NCI-H2196 (cell line): Measurements from ENCODE around the gene MLST8.

Experiments used
- DNase-seq: peaks from one replicate; lab custom pipeline; 2025; ENCODE audit not compliant: unreplicated experiment; lab: John Stamatoyannopoulos, UW

The MLST8 gene

DNA sequence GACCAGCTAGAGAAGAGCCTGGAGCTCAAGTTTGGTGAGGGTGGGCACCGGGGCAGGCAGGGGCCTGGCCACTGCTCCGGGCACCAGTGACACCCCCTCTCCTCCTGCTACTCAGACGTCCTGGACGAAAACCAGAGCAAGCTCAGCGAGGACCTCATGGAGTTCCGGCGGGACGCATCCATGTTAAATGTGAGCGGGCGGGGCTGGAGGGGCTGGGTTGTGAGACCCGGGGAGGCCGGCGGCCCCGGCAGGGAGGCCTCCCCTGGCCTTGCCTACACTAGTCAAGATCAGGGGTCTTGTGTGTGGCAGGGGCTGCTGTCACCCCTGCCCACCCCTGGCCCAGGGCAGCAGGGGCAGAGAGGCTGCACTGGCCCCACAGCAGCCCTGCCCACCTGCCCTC is 31.9 kb upstream of the MLST8 start:
- DNase-seq = no peak

DNA sequence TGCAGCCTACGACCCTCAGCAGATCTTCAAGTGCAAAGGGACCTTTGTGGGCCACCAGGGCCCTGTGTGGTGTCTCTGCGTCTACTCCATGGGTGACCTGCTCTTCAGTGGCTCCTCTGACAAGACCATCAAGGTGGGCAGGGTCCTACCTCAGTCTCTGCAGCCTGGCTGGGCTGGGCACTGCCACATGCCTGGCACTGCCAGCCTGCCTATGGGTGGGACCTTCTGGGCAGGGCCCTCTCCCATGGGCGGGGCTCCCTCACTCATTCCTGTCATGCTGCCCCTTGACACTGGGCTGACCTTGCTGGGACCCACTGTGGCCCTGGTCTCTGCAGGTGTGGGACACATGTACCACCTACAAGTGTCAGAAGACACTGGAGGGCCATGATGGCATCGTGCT is 31.3 kb upstream of the MLST8 start:
- DNase-seq = no peak

DNA sequence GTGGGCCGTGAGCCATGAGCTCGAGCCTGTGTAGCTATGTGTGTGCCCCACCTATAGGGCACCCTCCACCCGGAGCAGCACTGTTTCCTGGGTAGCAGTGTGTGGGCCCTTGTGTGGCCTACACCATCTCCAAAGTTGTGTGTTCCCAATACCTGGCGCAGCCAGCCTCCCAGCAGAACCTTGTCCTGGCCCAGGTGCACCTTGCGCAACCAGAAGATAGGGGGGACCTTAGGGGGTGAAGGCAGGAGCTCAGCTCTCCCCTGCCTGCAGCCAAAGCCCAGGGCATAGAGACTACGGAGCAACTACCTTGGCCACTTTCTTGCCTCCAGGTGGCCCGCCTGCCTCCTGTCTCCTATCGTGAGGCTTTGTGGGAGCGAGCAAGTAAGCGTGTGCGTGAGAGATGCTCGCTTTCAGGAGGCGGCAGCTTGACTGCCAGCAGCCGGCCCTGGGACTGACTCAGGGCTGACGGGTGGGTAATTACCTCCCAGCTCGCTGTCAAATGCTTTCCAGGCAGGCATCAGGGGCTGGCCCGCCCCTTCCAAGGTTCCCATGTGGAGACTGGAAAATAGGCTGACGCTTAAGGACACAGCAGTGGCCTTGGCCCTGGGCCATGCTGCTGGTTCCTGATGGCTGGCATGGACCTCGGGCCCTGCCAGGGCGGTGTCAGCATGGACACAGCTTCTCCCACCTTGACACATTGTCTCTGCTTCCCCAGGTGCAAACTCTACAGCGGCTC is 30.7 kb upstream of the MLST8 start:
- no peak for DNase-seq

DNA sequence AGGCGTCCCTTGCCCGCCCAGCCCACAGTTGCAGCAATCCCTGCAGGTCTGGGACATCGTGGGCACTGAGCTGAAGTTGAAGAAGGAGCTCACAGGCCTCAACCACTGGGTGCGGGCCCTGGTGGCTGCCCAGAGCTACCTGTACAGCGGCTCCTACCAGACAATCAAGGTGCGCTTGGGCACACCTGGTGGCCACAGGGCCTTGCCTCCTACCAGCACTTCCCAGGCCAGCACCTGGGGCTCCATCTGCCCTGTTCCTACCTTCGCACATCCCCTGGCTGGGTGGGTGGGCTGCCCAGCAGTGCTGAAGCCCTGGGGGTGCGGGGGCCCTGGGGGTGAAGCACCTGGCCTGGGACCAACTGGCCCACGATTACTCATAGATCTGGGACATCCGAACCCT is 29.8 kb upstream of the MLST8 start:
- no peak for DNase-seq

DNA sequence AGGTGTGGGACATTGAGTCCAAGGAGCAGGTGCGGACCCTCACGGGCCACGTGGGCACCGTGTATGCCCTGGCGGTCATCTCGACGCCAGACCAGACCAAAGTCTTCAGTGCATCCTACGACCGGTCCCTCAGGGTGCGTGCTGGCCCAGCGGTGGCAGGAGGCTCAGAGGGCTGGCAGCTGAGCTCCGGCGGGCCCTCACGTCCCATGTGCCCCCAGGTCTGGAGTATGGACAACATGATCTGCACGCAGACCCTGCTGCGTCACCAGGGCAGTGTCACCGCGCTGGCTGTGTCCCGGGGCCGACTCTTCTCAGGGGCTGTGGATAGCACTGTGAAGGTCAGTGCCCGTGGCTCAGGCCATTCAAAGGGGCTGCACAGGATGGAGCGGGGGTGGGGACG is 29.2 kb upstream of the MLST8 start:
- no peak for DNase-seq

DNA sequence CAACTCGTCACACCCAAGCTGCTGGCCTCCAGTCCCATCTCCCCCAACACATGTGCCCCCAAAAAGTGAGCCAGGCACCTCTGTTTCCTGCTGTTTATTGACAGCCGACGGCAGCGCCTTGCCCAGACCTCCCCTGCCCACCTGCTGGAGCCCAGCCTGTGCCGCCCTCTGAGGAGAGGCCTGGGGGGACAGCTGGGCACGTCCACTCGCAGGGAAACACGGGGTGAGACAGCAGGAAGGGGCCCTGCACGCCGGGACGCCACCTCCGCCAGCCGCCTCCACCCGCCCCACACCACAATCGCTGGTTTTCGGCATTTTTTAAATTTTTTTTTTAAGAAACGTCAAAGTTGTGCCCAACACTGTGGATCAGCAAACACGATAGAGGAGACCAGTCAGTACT is 28.2 kb upstream of the MLST8 start:
- DNase-seq = no peak

DNA sequence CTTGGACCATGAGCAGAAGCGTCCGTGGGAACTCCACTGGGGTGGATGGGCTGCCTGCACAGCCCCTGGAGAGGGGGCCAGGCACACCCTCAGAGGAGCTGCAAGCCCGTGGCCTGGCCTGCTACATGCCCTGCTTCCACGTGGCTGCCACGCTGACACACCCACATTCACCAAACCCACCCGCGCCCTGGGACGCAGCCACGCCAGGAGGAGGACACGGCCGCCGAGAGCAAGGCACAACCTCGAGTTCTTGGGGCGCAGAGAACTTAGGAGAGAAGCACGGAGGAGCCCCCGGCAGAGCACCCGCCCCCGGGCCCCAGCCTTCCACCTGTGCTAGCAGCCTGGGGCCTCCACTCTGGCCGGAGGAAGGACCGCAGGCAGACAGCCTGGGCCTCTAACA is 27.7 kb upstream of the MLST8 start:
- no peak for DNase-seq

DNA sequence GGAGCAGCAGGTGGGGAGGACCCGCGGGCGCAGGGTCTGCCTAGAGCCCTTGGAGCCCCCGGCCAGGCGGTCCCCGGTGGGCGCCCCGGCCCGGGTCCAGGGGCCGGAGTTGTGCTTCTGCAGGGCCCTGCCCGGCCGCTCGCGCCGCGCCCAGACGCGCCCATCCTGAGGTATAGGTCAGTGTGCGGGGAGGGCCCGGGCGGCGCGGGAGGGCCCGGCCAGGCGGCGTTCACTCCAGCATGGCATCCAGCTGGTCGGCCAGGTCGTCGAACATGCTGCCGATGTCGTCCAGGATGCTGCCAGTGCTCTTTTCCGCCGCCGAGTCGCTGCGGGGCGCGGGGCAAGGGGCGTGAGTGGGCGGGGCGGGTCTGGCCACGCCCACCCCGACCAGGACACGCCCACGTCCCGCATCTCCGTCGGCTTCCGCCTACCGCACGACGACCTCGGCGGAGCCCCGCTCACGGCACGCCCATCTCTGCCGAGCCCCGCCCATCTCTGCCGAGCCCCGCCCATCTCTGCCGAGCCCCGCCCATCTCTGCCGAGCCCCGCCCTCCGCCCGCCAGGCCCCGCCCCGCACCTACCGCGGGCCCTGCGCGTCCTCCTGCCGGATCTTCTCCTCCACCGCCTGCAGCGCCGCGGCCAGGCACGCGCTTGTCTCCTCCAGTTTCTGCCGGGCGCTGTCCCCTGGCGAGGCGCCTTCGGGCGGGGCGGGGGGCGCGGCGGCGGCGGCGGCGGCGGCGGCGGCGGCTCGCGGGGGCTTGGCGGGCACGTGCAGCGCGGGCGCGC is 26.7 kb upstream of the MLST8 start:
- DNase-seq = no peak

DNA sequence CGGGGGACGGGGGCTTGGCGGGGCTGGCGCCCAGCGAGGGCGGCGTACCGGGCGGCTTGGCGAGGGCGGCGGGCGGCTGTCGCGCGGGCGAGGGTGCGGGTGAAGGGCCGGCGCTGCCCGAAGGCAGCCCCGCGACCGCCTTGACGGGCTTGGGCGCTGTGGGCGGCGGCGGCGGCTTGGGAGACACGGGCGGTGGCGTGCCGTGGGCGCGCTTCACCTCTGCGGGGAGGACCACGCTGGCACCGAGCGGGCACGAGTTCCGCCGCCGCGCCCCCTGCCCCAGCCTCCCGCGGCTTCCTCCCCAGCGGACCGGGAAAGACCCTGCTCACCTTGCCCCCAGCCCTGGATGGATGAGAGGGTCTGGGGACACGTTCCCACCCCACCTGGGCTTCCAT is 26.1 kb upstream of the MLST8 start:
- DNase-seq = no peak

DNA sequence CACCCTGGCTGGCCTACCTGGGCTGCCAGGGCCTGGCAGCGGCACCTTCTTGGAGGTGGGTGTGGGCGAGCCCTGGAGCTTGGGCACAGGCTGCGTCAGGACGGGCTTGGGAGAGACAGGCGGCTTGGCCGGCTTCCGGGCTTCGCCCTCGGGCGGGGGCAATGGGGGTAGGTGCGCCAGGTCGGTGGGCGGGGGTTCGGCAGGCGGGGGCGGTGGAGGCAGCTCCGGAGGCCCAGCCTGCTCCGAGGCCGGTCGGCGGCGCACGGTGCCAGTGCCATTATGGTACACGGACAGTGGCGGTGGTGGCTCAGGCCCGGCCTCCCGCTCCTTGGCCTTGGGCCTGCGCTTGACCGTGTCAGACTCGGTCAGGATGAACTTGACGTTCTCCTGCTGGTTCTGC is 25.7 kb upstream of the MLST8 start:
- DNase-seq = no peak

DNA sequence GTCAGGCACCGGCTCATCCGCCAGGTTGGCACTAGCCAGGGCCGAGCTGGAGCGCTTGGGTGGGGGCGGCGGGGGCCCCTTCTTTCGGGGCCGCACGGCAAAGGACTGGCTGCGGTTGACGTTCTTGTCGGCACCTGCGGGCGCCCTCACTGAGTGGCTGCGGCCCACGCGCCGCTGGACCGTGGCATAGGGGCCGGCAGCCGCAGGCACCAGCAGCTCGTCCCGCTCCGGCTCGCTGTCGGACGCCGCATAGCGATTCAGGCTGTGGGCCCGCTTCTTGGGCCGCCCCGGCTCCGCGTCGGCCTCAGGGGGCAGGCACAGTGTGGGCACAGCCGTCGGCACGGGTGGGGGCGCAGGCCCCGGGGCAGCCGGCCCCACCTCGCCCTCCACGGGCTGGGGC is 24.8 kb upstream of the MLST8 start:
- no peak for DNase-seq

DNA sequence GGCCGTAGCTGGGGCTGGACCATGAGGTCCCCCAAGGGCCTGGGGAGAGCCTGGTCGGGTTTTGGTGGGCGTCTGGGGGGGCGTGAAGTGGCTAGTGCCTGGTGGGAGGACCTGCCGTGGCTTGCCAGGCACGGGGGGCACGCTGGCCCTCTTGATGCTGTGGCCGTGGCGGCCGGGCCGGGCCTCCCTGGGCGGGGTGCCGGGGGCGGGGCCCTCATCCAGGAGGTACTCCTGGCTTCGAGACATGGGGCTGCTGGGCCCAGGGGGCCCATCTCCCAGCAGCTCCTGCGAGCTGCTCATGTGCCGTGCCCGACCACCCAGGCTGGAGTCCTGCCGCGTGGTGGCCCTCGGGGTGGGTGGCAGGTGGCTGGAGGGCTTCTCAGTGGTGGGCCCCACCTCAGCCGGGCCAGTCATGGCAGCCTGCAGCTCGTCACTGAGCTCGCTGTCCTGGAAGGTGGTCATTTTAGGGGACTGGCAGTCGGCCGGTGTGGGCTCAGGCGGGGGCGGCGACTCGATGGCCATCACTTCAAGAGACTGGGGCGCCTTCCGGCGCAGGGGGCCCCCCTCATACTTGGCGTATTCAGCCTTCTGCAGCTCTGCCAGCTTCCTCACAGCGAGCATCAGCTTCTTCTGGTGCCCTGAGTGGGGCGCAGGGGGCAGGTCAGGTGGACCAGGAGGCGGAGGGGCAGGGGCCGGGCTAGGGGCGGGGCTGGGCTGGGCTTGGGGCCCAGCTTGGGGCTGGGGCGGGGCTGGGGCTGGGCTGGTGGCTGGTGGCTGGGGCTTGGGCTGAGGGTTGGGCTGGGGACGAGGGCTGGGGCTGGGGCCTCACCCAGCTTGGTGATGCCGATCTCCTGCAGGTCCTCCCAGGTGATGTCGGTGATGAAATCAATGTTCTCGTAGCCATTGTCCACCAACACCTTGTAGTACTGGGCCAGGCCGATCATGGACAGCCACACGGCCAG is 24.0 kb upstream of the MLST8 start:
- no peak for DNase-seq

DNA sequence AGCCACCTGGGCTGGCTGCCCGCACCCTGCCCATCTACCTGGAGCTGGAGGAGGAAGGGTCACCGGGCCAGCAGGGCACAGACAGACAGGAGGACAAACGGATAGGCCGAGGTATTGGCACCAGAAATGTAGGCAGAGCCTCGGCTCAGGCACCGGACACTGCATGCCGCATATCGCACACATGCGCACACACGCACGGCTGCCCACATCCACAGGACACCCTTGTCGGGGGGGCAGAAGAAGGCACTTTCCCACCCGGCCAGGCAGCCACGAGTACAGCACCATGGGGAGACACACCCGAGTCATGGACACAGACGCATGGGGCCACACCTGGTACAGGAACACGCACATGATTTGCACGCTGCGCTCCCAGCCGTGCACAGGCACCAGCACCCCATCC is 23.3 kb upstream of the MLST8 start:
- no peak for DNase-seq

DNA sequence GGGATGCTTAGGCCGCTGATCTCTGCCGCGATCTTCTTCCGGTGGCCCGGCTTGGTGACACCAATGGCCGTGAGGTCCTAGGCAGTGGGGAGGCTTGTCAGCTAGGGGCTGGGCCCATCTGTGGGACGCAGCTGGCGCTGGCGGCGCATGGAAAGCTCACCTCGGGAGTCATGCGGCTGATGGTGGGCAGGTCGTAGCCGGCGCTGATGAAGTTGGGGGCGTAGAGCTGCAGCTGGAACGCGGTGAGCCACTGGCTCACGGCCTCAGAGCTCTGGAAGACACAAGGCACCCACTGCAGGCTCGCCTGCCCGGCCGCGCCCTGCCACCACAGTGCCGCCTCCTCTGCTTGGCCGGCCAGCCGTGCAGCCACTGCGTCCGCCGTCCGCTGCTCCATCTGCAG is 21.6 kb upstream of the MLST8 start:
- no peak for DNase-seq

DNA sequence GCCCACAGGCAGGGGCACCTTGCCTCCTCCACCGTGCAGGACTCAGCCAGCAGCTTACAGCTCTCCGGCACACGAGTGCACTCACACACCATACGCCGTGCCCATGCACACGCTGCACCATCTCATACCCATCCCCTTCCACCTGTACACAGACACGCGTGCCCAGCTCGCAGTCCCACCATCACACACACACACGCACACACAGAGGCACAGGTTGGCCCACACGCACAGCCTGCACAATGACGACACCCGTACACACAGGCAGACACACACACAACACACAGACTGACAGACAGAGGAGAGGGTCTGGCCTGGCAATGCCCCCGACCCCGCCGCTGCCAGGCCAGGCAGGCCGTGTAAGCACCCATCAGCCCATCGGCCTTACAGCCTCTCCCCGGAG is 20.9 kb upstream of the MLST8 start:
- DNase-seq = no peak

DNA sequence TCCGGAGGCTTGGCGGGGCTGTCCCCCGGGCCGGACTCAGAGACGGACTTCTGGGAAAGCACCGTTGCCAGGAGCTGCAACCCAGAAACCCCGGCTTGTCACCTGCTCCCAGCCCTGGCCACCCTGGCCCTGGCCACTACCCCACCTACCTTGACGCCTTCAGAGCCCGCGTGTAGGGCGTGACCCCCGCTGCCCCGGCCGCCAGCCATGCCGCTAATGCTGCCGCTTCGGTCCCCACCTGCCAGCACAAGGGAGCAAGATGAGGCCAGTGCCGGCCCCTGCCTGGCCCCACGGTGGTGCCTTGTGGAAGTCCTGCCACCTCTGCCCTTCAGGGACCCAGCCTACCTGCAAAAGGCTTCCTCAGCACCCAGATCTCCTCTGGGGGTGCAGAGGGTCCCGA is 20.3 kb upstream of the MLST8 start:
- no peak for DNase-seq

DNA sequence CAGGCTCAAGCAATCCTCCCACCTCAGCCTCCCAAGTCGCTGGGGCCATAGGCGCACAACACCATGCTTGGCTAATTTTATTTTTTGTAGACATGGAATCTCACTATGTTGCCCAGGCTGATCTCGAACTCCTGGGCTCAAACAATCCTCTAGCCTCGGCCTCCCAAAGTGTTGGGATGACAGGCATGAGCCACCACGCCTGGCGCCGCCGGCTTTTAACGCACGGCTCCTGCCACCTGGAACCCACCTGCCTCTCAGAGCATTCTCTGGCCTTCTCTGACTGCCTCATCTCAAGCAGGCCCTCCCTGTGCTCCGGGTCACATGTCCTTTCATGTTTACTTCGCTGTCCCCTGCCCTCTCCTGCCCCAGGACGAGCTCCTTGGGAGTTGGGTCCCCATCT is 19.2 kb upstream of the MLST8 start:
- DNase-seq = no peak

DNA sequence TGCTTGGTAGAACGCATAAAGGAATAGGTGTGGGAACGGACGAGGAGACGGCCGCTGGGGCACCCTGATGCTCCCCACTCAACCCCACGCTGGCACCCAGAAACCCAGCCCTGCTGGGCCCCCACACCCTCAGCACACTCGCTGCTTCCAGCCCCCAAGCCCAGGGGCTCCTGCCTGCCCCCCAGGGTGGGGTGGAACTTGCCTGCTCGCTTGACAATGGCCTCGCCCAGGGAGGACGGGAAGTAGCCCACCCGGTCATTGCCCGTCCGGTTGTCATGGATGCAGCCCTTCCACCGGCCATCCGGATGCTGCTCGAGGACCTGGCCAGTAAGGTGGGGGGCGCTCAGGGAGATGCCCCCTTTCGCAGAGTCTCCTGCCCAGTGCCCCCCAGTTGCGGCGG is 18.7 kb upstream of the MLST8 start:
- DNase-seq = no peak

DNA sequence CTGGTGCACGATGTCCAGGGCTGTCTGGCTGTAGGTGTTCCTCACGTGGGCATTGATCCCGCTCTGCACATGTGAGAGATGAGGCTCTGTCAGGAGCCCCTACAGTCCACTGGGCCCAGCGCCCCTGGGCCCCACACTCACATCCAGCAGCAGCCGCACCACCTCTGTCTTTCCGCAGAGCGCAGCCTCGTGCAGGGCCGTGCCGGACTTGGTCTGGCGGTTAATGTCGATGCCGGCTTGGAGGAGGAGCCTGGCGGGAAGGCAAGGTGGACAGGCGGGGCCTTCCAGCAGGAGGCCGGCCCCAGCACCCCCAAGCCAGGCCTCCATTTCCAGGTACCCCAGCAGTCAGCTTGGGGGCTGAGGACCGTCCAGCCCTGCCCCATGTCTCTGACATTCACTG is 18.0 kb upstream of the MLST8 start:
- no peak for DNase-seq

DNA sequence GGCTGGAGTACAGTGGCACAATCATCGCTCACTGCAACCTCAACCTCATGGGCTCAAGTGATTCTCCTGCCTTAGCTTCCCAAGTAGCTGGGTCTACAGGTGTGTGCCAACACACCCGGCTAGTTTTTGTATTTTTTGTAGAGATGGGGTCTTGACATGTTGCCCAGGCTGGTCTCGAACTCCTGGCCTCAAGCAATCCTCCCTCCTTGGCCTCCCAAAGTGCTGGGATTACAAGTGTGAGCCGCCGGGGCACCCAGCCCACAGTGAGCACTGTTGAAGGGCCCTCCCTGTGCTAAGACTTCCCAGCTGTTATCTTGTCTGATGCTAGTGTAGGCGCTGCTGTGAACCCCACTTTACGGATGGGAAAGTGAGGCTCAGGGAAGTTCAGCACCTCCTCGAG is 16.9 kb upstream of the MLST8 start:
- no peak for DNase-seq

DNA sequence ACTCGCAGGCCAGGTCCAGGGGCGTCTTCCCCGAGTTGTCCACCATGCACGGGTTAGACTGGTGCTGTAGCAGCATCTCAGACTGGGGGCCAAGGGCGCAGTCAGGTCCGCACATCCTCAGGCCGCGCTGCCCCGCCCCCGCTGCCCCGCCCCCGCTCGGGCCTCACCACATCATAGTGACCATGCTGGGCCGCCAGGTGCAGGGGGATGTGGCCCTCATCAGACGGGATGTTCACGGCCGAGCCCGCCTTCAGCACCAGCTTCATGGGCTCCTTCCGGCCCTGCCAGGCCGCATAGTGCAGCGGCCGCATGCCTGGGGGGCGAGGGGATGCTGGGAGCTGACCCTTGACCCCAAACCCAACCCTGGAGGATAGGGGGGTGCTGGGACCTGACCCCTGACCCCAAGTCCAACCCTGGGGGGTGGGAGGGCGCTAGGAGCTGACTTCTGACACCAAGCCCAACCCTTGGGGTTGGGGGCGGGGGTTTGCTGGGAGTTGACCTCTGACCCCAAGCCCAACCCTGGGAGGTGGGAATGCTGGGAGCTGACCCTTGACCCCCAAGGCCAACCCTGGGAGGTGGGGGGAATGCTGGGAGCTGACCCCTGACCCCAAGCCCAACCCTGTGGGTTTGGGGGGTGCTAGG is 15.9 kb upstream of the MLST8 start:
- no peak for DNase-seq
